HFFc6 (cell line): ENCODE data around the gene WAC. TPM values are rescaled to one million over a fixed set of nuclear protein-coding genes. Genes with fewer than 3 reads are reported as not detected.

Experiments used
- DNase-seq: peaks from one replicate; pipeline ENCODE4 v3.0.0-alpha.2; 2018
- H3K27ac Mint-ChIP-seq: 2 replicates; pipeline ENCODE4 v1.8.0; 2020; ENCODE audit warnings: mild to moderate bottlenecking, mixed read lengths
- H3K27me3 Mint-ChIP-seq: 2 replicates; pipeline ENCODE4 v1.8.0; 2021; ENCODE audit warnings: mild to moderate bottlenecking, moderate library complexity, mixed read lengths; ENCODE audit not compliant: insufficient read depth
- H3K36me3 Mint-ChIP-seq: 2 replicates; pipeline ENCODE4 v1.8.0; 2021; ENCODE audit warnings: low read depth, mixed read lengths
- H3K4me1 Mint-ChIP-seq: 2 replicates; pipeline ENCODE4 v1.8.0; 2020; ENCODE audit warnings: low read depth, mixed read lengths
- H3K4me3 Mint-ChIP-seq: 2 replicates; pipeline ENCODE4 v1.8.0; 2020; ENCODE audit warnings: mild to moderate bottlenecking, moderate library complexity, mixed read lengths
- H3K9me3 Mint-ChIP-seq: 2 replicates; pipeline ENCODE4 v1.8.0; 2020; ENCODE audit warnings: mild to moderate bottlenecking, mixed read lengths
- CTCF ChIP-seq: fragments of 200-600 bp; sonication (generic); IDR thresholded peaks from 2 replicates; pipeline ENCODE4 v1.5.0; 2021; ENCODE audit warnings: antibody characterized with exemption, mild to moderate bottlenecking
- total RNA-seq, 6 experiments: library from RNA; stranded (reverse); fragmentation: NEBNext Ultra II Directional; extraction: Animal tissue kit (Norgen Biotek cat#: 25700); gene quantifications; 2 replicates in 1 of 6; 3 replicates in 5 of 6; pipeline ENCODE4 v1.2.3, GENCODE V29; 2021

Gene WAC
- total RNA-seq, 6 experiments from 2014 or later, result 67.2 to 81.5 (median 74.3) TPM

GRCh38 chr10:28627102-28627501 is 94.2 kb downstream of the WAC start:
- Mint-ChIP-seq H3K4me1 (peaks cover 11% of the 10 kb centered on the region), H3K4me3 (no peak overlapping the region), H3K36me3 (no peaks in the 10 kb centered on the region), H3K27ac (no peak overlapping the region), H3K27me3 (peaks cover 12% of the 10 kb centered on the region), H3K9me3 (no peaks in the 10 kb centered on the region)
- DNase-seq, result no peak
- TF ChIP-seq CTCF, result no peak

GRCh38 chr10:28628184-28628893 is 95.4 kb downstream of the WAC start:
- no peaks in the 10 kb centered on the region for H3K36me3 Mint-ChIP-seq
- peaks cover 16% of the 10 kb centered on the region for H3K4me1 Mint-ChIP-seq
- DNase-seq, result peak; percentile 67
- TF ChIP-seq CTCF, result peak; percentile 96
- H3K4me3 Mint-ChIP-seq, result peak overlapping the region; percentile 12; the same call in 1 of the 2 replicates
- peaks cover 15% of the 10 kb centered on the region for H3K27me3 Mint-ChIP-seq
- no peaks in the 10 kb centered on the region for H3K9me3 Mint-ChIP-seq
- H3K27ac Mint-ChIP-seq, result no peak overlapping the region

- H3K36me3 Mint-ChIP-seq, result no peaks in the 10 kb centered on the region
- H3K9me3 Mint-ChIP-seq, result no peaks in the 10 kb centered on the region
- H3K27me3 Mint-ChIP-seq, result peaks cover 22% of the 10 kb centered on the region
- no peak overlapping the region for H3K4me3 Mint-ChIP-seq
- no peak for DNase-seq
- H3K4me1 Mint-ChIP-seq, result peaks cover 16% of the 10 kb centered on the region
- no peak overlapping the region for H3K27ac Mint-ChIP-seq
- no peak for TF ChIP-seq CTCF
Observed at GRCh38 chr10:28631896-28632583, 99.1 kb downstream of the WAC start.

GRCh38 chr10:28632584-28632945 is 99.6 kb downstream of the WAC start:
- Mint-ChIP-seq H3K4me3 (no peak overlapping the region), H3K27me3 (peaks cover 23% of the 10 kb centered on the region), H3K9me3 (no peaks in the 10 kb centered on the region), H3K4me1 (peaks cover 16% of the 10 kb centered on the region), H3K27ac (no peak overlapping the region), H3K36me3 (no peaks in the 10 kb centered on the region)
- no peak for DNase-seq
- TF ChIP-seq CTCF, result no peak

- no peak for TF ChIP-seq CTCF
- DNase-seq, result no peak
- Mint-ChIP-seq H3K27me3 (peaks cover 21% of the 10 kb centered on the region), H3K36me3 (no peaks in the 10 kb centered on the region), H3K9me3 (no peaks in the 10 kb centered on the region), H3K4me1 (peaks cover 8% of the 10 kb centered on the region), H3K4me3 (no peak overlapping the region), H3K27ac (no peak overlapping the region)
Observed at GRCh38 chr10:28633750-28634149, 100.8 kb downstream of the WAC start.
